Transverse colon (tissue), 4 donors: Measurements from ENCODE around the gene NEK4. TPM values are rescaled to one million over a fixed set of nuclear protein-coding genes. Genes with fewer than 3 reads are reported as not detected.
"Not testable (repeated sequence)": the region's sequence is repeated elsewhere in the genome, so short reads cannot be mapped to it uniquely, and the experiment has no call there.

Experiments used
- DNase-seq: peaks from one replicate; pipeline ENCODE4 v3.0.0-alpha.2; 2019
- H3K27ac ChIP-seq, 4 donors: fragments of 200-600 bp; sonication (generic); 2 replicates each; pipeline ENCODE4 v1.5.1; 2016 to 2018; ENCODE audit warnings: inconsistent platforms in 4 of 4
- H3K27me3 ChIP-seq: fragments of 200-600 bp; sonication (generic); 2 replicates; pipeline ENCODE4 v1.5.1; 2017; ENCODE audit warnings: inconsistent platforms
- H3K36me3 ChIP-seq, 4 donors: fragments of 200-600 bp; sonication (generic); 2 replicates each; pipeline ENCODE4 v1.5.1; 2017 to 2019; ENCODE audit warnings: inconsistent platforms in 4 of 4
- H3K4me1 ChIP-seq, 4 donors: fragments of 200-600 bp; sonication (generic); 2 replicates each; pipeline ENCODE4 v1.5.1; 2017 to 2020; ENCODE audit warnings: inconsistent platforms in 4 of 4
- H3K4me3 ChIP-seq, 4 donors: fragments of 200-600 bp; sonication (generic); 1 replicate in 1 of 4; 2 replicates in 3 of 4; pipeline versions ENCODE4 v1.5.1 to v1.6.1; 2017 to 2019; ENCODE audit warnings: inconsistent platforms in 4 of 4
- H3K9me3 ChIP-seq, 2 donors: fragments of 200-600 bp; sonication (generic); 2 replicates each; pipeline ENCODE4 v1.5.1; 2017 to 2019; ENCODE audit warnings: inconsistent platforms in 2 of 2
- EP300 ChIP-seq: sonication (generic); formaldehyde crosslinking; IDR thresholded peaks from one replicate; pipeline ENCODE4 v1.6.1; 2017; ENCODE audit warnings: antibody characterized with exemption, low read depth
- POLR2A ChIP-seq: fragments of 450-650 bp; IDR thresholded peaks from one replicate; pipeline ENCODE4 v1.6.1; 2016; ENCODE audit warnings: antibody characterized with exemption, mild to moderate bottlenecking, moderate library complexity
- POLR2AphosphoS5 ChIP-seq, 3 donors: sonication (generic); formaldehyde crosslinking; IDR thresholded peaks; one replicate each; pipeline ENCODE4 v1.6.1; 2016; ENCODE audit warnings: antibody characterized with exemption in 3 of 3
- WGBS, 2 donors: methylation state at CpG; one replicate each; pipeline ENCODE4 v1.1.5; 2018; ENCODE audit warnings: low coverage in 1 of 2; 5-methylcytosine and 5-hydroxymethylcytosine counted together
- in situ Hi-C, 4 donors: fragments of 200-750 bp; cut with MboI; loops; one replicate each; pipeline versions ENCODE4 v1.15.0 to v1.15.1; 2017; ENCODE audit warnings: low sequenced_read_pairs in 3 of 4, low pct_ligation_motif_present in 1 of 4, low pct_unique_long_range_greater_than_20kb in 1 of 4
- intact Hi-C: fragments of 100-400 bp; cut with DNase I; formaldehyde crosslinking; loops from one replicate; pipeline ENCODE4 v1.15.1; 2023; ENCODE audit warnings: low total_unique reads
- total RNA-seq, 4 donors: library from RNA; depleted of rRNA; stranded (reverse); fragments of >200 nt; gene quantifications; one replicate each; pipeline ENCODE4 v1.1.0, GENCODE V29; 2016
- TF ChIP-seq, protein P1 (sequence below), 5 experiments: fragments of 200-600 bp in 3 of 5; fragments of 450-650 bp in 2 of 5; sonication (generic) in 3 of 5; IDR thresholded peaks; 1 replicate in 2 of 5; 2 replicates in 3 of 5; pipeline ENCODE4 v1.5.1; 2016 to 2017; ENCODE audit warnings: antibody characterized with exemption in 5 of 5, inconsistent platforms in 3 of 5, mild to moderate bottlenecking in 2 of 5, moderate library complexity in 1 of 5

The NEK4 gene
- total RNA-seq, 4 donors from 2014 or later = 14.6 to 35.0 (median 22.1) TPM

GRCh38 chr3:52777959-52778805 is 7.4 kb upstream of the NEK4 start:
- Histone ChIP-seq H3K9me3 (no peaks in the 10 kb centered on the region), H3K36me3 (no peaks in the 10 kb centered on the region), H3K4me3 (no peak overlapping the region), H3K27ac (no peak overlapping the region), H3K4me1 (peaks cover 0 to 2% (median 0%) of the 10 kb centered on the region in 4 donors), H3K27me3 (no peaks in the 10 kb centered on the region)
- 78% methylated on average over 17 of the region's 17 CpGs; no CpG with 5 or more reads in 1 of the 2 donors for WGBS, 2 donors
- TF ChIP-seq POLR2AphosphoS5 (IDR thresholded peaks at IDR 0.05) (no peak), POLR2A (no peak), EP300 (no peak)
- TF ChIP-seq, protein P1, sequence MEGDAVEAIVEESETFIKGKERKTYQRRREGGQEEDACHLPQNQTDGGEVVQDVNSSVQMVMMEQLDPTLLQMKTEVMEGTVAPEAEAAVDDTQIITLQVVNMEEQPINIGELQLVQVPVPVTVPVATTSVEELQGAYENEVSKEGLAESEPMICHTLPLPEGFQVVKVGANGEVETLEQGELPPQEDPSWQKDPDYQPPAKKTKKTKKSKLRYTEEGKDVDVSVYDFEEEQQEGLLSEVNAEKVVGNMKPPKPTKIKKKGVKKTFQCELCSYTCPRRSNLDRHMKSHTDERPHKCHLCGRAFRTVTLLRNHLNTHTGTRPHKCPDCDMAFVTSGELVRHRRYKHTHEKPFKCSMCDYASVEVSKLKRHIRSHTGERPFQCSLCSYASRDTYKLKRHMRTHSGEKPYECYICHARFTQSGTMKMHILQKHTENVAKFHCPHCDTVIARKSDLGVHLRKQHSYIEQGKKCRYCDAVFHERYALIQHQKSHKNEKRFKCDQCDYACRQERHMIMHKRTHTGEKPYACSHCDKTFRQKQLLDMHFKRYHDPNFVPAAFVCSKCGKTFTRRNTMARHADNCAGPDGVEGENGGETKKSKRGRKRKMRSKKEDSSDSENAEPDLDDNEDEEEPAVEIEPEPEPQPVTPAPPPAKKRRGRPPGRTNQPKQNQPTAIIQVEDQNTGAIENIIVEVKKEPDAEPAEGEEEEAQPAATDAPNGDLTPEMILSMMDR (IDR thresholded peaks at IDR 0.05) = no peak
- in situ Hi-C loops (no loop called here), intact Hi-C loops (no loop called here)
- peak; percentile 3 for DNase-seq

- 89% methylated on average over 12 of the region's 12 CpGs; no CpG with 5 or more reads in 1 of the 2 donors for WGBS, 2 donors
- no peak for DNase-seq
- Histone ChIP-seq H3K4me3 (no peak within 1 kb of the TSS), H3K27ac (no peak within 1 kb of the TSS), H3K36me3 (no peaks in the 10 kb centered on the region), H3K27me3 (no peaks in the 10 kb centered on the region), H3K9me3 (no peaks in the 10 kb centered on the region), H3K4me1 (peaks cover 0 to 2% (median 0%) of the 10 kb centered on the region in 4 donors)
- intact Hi-C loops = no loop called here
- TF ChIP-seq, protein P1 (IDR thresholded peaks at IDR 0.05) = no peak
- TF ChIP-seq POLR2AphosphoS5 (IDR thresholded peaks at IDR 0.05) = no peak
- TF ChIP-seq EP300 = no peak
- TF ChIP-seq POLR2A = no peak
- in situ Hi-C loops = no loop called here
These were observed 6.6 kb upstream of the NEK4 start, which contains the start of gene ITIH1 for GRCh38 chr3:52777127-52777958. ITIH1 (plus strand) TSS chr3:52777599; CDS start chr3:52777616, 17 bp downstream.

DNA sequence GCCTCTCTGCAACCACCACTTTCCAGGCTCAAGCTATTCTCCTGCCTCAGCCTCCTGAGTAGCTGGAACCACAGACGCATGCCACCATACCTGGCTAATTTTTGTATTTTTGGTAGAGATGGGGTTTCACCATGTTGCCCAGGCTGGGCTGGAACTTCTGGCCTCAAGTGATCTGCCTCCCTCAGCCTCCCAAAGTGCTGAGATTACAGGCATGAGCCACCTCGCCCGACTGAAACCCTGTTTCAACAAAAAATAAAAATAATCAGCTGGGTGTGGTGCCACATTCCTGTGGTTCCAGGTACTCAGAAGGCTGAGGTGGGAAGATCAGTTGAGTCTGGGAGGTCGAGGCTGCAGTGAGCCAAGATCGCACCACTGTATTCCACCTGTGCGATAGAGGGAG is 5.7 kb upstream of the NEK4 start:
- H3K36me3 ChIP-seq, H3K4me1 ChIP-seq, H3K4me3 ChIP-seq, intact Hi-C loops, in situ Hi-C loops, H3K9me3 ChIP-seq, H3K27me3 ChIP-seq, DNase-seq, H3K27ac ChIP-seq: not testable (repeated sequence)
- WGBS, 2 donors = 74 to 100% methylated on average over 1 to 6 of the region's 6 CpGs

GRCh38 chr3:52775877-52776276 is 5.1 kb upstream of the NEK4 start:
- Histone ChIP-seq H3K4me1 (peaks cover 0 to 6% (median 4%) of the 10 kb centered on the region in 4 donors), H3K27ac (no peak overlapping the region), H3K36me3 (no peaks in the 10 kb centered on the region), H3K9me3 (no peaks in the 10 kb centered on the region), H3K4me3 (no peak overlapping the region), H3K27me3 (no peaks in the 10 kb centered on the region)
- in situ Hi-C loops (no loop called here), intact Hi-C loops (no loop called here)
- WGBS, 2 donors = 63 to 78% methylated on average over 3 to 8 of the region's 8 CpGs
- DNase-seq = no peak
- TF ChIP-seq, protein P1 (IDR thresholded peaks at IDR 0.05) = no peak
- TF ChIP-seq POLR2A (no peak), EP300 (no peak), POLR2AphosphoS5 (IDR thresholded peaks at IDR 0.05) (no peak)
